ENCODE measurements around the gene NPPA. TPM values are rescaled to one million over a fixed set of nuclear protein-coding genes. Genes with fewer than 3 reads are reported as not detected.

Gene NPPA
- total and polyA plus RNA-seq, 10 of the 15 experiments (the other 5 are each of a cell fraction or from before 2014, with no cell fraction given): 0.31 to 0.39 TPM; not detected in 8

GRCh38 chr1:11857164-11857851, 9.7 kb upstream of the NPPA start:
- no peak for TF ChIP-seq BRCA1 (IDR thresholded peaks at IDR 0.05; ENCODE audit: low read depth, low read length)
- 0 out of 2 replicates have a peak, but pooled peaks have one; percentile 17 for TF ChIP-seq SPI1 (IDR thresholded peaks at IDR 0.05; ENCODE audit: borderline replicate concordance, insufficient read depth, low read depth, low read length)
- no peak for TF ChIP-seq EGR1 (IDR thresholded peaks at IDR 0.05; ENCODE audit: borderline replicate concordance in 1 of 2, low read depth in 2 of 2, low read length in 2 of 2)
- no peak for TF ChIP-seq ZNF384 (IDR thresholded peaks at IDR 0.05; ENCODE audit: borderline replicate concordance, low read depth, low read length)
- TF ChIP-seq SUPT20H (IDR thresholded peaks at IDR 0.05; ENCODE audit: borderline replicate concordance, control insufficient read depth, low read depth, low read length): no peak
- TF ChIP-seq, protein P1, sequence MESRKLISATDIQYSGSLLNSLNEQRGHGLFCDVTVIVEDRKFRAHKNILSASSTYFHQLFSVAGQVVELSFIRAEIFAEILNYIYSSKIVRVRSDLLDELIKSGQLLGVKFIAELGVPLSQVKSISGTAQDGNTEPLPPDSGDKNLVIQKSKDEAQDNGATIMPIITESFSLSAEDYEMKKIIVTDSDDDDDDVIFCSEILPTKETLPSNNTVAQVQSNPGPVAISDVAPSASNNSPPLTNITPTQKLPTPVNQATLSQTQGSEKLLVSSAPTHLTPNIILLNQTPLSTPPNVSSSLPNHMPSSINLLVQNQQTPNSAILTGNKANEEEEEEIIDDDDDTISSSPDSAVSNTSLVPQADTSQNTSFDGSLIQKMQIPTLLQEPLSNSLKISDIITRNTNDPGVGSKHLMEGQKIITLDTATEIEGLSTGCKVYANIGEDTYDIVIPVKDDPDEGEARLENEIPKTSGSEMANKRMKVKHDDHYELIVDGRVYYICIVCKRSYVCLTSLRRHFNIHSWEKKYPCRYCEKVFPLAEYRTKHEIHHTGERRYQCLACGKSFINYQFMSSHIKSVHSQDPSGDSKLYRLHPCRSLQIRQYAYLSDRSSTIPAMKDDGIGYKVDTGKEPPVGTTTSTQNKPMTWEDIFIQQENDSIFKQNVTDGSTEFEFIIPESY (IDR thresholded peaks at IDR 0.05): no peak
- TF ChIP-seq EP300 (IDR thresholded peaks at IDR 0.05; ENCODE audit: borderline replicate concordance in 1 of 2, control insufficient read depth in 1 of 2, low read depth in 2 of 2, low read length in 2 of 2): no peak
- 0 out of 2 replicates have a peak, but pooled peaks have one; percentile 14 for TF ChIP-seq RUNX3 (IDR thresholded peaks at IDR 0.05; ENCODE audit: low read length)
- no peak overlapping the region for H3K4me2 ChIP-seq (ENCODE audit: control insufficient read depth, insufficient read depth)
- ChIA-PET SMC1A (ENCODE audit: uncharacterized antibody, unreplicated experiment) (no interaction called here), RAD21 (ENCODE audit: unreplicated experiment) (interaction anchor here (0.5 kb wide), 1 partner anchor 54 kb away, joined by 3 read pairs; no protein-coding TSS in a partner anchor), POLR2A (no interaction called here), CTCF (interaction anchor here (0.5 kb wide), 1 partner anchor 136 kb away, joined by 3 read pairs; no protein-coding TSS in a partner anchor)
- no peak for DNase-seq (ENCODE audit: low read depth, low spot score)
- 4% methylated on average over 10 of the region's 10 CpGs for WGBS (ENCODE audit: insufficient coverage, insufficient replicate concordance, low lambda C conversion rate, missing lambda C conversion rate)
- intact Hi-C loops (cut with micrococcal nuclease; ENCODE audit: unreplicated experiment) (no loop called here), in situ Hi-C loops (cut with MboI) (no loop called here)
- H3K27me3 ChIP-seq (replicated peaks in 1 of 2; ENCODE audit: control insufficient read depth in 2 of 2, insufficient read depth in 2 of 2, low read length in 1 of 2): peaks cover 5 to 12% of the 10 kb centered on the region in 2 experiments; a peak in 3 of 4 replicates
- H3K9me3 ChIP-seq (replicated peaks; ENCODE audit: control insufficient read depth, insufficient read depth, low read length): no peaks in the 10 kb centered on the region
- ATAC-seq: no peak; the same call in 2 of the 3 replicates
- H3K4me3 ChIP-seq: no peak overlapping the region
- H4K20me1 ChIP-seq (ENCODE audit: control insufficient read depth, insufficient read depth): no peaks in the 10 kb centered on the region
- BruUV-seq (replicated peaks): no TSS peak
- no peak overlapping the region for H2AFZ ChIP-seq (ENCODE audit: control insufficient read depth, low read depth, low read length)
- H3K9ac ChIP-seq (ENCODE audit: control insufficient read depth, insufficient read depth, low read length): no peak overlapping the region
- no peaks in the 10 kb centered on the region for H3K79me2 ChIP-seq (ENCODE audit: control insufficient read depth, insufficient read depth, low read length)
- FAIRE-seq: no peak
- H3K36me3 ChIP-seq (ENCODE audit: control insufficient read depth in 2 of 2, insufficient read depth in 2 of 2, low read length in 1 of 2): no peaks in the 10 kb centered on the region
- no peaks in the 10 kb centered on the region for H3K4me1 ChIP-seq (ENCODE audit: control insufficient read depth, insufficient read depth, low read length)
- no peak overlapping the region for H3K27ac ChIP-seq (ENCODE audit: control insufficient read depth, insufficient read depth)

All from GM12878 (cell line).